Skin of body (tissue), 2 donors: ENCODE measurements around the gene CD300A. TPM values are rescaled to one million over a fixed set of nuclear protein-coding genes. Genes with fewer than 3 reads are reported as not detected.
"Not testable (repeated sequence)": the region's sequence is repeated elsewhere in the genome, so short reads cannot be mapped to it uniquely, and the experiment has no call there.

Source experiments
- DNase-seq: peaks from one replicate; lab custom pipeline; 2025; lab: John Stamatoyannopoulos, UW
- total RNA-seq: library from RNA; depleted of rRNA; stranded (reverse); fragments of >200 nt; gene quantifications from one replicate; pipeline ENCODE4 v1.2.3, GENCODE V29; 2014

CD300A gene
- total RNA-seq, 1 donor from 2014 or later: 6.0 TPM

DNA sequence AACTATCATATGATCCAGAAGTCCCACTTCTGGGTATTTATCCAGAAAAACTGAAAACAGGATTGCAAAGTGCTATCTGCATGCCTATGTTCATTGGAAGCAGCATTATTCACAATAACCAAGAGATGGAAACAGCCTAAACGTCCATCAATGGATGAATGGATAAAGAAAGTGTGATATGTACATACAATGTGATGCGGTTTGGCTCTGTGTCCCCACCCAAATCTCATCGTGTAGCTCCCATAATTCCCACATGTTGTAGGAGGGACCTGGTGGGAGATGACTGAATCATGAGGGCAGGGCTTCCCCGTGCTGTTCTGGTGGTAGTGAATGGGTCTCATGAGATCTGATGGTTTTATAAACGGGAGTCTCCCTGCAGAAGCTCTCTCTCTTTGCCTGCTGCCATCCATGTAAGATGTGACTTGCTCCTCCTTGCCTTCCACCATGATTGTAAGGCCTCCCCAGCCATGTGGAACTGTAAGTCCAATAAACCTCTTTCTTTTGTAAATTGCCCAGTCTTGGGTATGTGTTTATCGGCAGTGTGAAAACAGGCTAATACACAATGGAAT lies 52.1 kb downstream of the CD300A start:
- DNase-seq: not testable (repeated sequence)

DNA sequence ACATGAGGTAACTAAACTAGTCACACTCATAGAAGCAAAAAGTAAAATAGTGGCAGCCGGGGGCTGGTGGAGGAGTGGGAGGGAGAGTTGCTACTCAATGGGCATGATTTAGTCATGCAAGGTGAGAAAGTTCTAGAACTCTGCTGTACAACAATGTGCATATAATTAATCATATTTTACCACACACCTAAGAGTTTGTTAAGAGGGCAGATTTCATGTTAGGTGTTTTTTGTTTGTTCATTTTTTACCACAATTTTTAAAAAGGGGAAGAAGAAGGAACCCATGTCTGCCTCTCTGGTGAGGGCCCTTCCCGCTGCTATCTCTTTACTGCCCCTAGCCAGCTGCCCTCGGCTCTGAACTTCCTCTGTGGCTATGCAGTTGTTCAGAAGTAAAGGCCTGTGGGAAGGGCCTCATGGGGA lies 53.6 kb downstream of the CD300A start:
- no peak for DNase-seq

DNA sequence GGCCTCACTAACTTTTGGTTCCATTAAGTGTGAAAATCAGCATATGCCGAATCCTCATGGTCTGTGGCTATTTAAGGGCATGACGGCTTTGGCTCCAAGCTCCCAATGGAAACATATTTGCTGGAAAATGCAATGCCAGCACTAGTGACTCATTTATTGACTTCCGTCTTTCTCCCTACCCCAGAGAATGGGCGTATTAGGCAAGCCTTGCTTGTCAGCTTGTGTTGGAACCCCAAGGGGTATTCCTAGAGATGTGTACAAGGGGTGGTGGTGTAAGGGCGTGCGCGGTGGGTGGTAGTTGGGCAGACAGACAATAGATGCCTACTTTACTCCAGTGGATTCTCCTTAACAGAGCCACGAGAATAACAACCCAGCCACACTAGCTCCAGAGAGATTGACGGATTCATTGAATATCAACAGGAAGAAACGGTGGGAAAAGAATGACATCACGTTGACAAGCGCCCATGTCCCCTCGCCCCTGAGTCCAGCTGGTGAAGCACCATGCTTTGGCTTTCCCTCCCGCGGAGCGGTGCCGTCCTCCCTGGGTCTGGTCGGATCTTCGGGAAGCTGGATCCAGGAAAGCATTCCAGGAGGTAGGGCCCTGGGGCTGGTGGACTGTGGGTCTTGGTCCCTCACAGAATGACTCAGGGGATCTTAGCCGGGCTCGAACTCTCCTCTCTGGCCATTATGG lies 54.5 kb downstream of the CD300A start:
- no peak for DNase-seq

DNA sequence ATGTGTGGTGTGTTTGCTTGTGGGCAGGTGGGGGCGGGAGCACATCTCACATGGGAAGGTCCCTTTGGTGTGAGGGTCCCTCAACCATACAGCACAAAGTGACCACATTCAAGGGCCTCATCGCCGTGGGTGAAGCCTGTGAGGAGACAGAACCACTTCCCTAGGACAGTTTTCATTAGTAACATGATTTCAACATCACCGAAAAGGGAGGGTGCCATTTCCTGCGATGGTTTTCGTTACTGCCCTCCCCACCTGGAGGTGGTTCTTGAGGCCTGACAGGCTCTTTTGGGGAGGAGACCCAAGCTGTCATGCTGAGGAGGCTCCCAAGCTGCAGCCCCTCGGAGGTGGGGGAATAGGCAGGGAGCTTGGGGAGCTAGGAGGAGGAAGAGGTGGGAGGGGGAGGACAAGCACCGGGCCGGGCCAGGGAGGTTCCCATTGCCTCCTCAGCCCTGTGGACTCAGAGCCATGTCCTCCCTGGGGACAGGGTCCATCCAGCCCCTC lies 55.3 kb downstream of the CD300A start:
- DNase-seq: no peak

DNA sequence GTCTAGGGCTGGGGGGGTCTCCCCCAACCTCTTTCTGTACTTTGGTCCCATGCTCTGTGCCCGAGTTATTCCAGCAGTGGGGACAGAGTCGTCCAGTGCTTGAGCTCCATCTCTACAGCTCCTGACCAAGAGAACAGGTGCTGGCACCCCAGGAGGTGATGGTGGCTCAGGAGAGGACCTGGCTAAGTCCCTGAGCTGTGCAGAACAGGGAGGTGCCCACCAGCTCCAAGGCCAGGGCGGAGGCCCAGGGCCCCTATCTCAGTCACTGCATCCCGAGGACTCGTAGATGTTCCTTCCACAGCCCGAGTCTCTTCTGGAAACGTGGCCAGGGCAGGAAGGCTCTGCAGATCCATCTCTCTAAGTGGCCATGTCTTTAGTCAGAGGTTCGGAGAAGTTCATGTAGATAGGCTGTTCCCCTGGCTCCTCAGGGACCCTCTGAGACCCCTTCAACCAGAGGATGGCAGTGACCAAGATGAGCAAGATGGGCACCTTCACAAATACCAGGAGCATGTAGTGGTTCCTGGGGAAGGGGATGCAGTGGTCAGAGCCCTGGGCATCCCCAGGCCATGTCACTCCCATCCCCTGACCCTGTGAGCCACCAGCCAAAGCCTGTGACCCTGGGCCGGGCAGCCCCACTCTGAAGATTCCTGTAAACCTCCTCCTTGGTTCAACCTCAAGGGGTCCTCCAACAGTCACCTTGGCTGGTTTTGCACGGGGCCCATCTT lies 56.1 kb downstream of the CD300A start:
- DNase-seq: no peak

DNA sequence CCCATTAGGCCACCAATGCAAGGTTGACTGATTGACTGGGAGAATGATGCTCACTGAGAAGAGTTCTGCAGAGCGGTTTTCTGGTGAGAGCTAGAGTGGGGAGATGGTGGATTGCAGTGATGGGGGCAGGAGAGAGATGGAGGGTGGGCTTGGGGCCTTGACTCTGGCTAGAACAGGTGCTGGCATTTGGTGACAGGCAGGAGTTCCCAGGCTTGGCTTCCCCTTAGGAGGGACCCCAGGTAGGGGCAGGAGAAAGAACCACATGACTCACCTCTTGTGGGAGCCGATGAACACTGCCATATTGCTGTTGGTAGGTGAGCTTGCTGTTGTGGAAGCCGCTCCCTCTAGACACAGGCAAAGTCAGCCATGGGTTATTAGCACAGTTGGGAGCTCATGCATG lies 56.9 kb downstream of the CD300A start:
- DNase-seq: no peak

DNA sequence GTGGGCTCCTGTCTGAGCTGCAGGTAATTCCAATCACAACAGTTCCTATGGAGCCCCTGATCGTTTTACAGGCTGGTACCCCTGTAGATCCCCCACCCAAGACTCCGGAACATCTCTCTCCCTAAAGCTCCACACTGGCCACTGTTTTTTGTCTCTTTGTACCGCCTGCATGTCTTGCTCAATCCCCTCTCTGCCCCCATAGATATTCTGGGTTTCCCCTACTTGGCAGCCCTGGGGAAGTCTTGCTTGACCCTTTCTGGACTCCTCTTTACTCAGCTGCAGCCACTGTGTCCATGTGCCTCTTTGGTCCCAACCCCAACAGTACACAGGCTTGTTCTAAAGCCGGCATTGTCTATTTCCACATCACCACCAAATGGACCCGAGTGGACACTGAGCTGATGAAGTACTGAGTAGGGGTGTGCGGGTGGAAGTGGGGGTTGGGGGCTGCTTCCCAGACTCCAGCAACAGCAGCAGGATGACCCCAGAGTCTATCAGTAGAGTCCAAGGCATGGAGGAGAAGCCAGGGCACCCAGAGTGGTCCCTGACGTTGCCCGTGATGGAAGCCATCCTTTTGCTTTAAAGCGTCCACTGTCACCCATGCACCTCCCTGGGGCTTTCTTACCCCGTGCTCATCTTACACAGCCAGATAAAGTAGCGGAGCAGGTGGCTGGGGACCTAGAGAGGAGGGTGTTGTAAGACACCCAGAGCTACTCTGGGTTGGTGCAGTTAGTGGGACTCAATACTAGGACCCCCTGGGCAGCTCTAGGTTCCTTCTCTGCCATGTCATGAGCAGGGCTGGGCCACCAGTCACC lies 58.4 kb downstream of the CD300A start:
- no peak for DNase-seq

DNA sequence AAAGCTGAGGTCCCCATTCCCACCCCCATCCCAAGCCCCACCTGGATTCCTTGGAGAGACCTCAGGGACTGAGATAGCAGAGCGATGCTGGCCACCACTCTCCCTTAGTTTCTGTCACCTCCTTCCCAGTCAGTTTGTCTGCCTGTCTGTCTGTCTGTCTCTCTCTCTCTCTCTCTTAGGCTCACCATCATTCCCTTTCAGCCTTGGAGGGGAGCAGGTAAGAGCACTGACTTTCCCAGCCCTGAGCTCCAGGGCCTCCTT lies 59.0 kb downstream of the CD300A start:
- no peak for DNase-seq

DNA sequence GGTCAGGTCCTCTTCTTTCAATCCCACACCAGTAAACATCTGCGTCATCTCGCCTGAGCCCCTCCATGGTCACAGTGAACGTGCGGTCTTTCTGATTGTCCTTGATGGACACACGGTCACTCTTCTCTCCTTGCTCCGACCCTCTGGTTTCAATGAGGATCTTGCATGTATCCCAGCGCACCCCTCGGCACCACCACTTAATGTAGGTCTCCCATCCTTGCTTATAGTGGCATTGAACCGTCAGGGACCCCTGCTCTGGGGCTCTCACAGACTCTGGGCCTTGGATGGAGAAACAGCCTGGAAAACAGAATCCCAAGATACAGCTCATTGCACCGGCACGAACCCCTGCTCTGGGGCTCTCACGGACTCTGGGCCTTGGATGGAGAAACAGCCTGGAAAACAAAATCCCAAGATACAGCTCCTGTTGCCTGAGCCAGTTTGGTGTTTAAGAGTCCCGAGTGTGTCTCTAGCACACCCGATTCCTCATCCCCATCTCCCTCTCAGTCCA lies 59.4 kb downstream of the CD300A start:
- no peak for DNase-seq

DNA sequence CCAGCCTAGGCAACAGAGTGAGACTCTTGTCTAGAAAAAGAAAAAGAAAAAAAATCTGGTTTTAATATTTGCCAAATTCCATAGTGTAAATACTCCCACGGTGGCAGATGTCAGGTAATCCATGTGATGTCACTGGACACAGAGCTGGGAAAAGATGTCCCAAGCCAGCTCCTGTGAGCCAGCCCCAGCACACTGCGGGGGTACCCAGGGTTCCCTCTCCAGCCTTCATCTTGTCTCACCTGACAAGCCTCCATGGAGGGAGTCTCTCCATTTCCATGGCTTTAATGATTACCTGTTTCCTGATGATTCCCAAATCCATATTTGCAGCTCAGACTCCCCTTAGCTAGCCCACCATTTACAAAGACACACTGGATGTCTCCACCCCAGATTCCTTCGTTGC lies 60.2 kb downstream of the CD300A start:
- DNase-seq: no peak

DNA sequence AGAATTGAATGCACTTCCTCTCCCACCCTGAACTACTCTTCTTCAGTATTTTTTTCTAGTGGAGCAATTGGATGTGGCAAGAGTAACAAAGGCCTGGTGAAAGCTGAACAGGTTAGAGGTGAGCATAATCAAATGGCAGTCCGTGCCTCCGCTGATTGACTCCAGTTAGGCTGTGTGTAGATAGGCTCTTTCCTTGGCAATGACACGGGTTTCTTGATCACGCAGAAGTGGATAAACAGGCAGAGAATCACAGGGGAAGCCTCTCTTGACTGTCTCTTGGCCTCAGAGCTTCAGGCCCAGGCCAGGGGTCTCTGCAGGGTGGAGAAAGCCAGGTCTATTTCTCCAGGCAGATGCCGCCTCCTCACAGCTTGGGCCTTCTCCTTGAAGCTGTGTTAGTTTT lies 60.6 kb downstream of the CD300A start:
- no peak for DNase-seq

DNA sequence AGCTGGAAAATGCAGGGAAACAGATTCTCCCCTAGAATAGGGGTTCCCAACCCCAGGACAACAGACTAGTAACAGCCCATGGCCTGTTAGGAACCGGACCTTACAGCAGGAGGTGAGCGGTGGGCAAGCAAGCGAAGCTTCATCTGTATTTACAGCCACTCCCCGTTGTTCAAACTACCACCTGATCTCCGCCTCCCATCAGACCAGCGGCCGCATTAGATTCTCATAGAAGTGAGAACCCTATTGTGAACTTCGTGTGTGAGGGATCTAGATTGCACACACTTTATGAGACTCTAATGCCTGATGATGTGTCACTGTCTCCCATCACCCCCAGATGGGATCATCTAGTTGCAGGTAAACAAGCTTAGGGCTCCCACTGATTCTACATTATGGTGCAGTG lies 61.3 kb downstream of the CD300A start:
- no peak for DNase-seq

DNA sequence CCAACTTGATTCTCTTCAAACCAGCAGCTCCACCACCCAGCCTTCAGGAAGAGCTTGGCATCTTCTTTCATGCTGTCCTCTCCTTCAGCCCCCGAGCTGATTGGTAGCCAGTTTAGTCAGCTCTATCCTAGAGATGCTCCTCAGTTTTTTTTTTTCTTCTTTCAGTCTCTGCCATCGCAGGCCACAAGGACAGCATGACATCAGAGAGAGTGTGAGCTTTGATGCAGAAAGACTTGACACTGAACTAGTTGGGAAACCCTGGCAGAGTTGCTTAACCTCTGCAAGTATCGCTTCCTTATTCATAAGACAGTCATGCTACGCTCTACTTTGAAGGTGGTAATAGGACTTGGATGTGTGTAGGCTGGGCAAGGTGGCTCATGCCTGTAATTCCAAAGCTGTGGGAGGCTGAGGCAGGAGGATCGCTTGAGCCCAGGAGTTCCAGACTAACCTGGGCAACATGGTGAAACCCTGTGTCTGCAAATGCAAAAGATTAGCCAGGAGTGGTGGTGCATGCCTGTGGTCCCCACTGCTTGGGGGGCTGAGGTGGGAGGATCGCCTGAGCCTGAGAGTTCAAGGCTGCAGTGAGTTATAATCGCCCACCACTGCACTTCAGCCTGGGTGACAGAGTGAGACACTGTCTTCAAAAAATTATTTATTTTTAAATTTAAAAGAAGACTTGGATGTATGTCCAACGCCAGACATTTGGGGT lies 62.2 kb downstream of the CD300A start:
- DNase-seq: no peak

DNA sequence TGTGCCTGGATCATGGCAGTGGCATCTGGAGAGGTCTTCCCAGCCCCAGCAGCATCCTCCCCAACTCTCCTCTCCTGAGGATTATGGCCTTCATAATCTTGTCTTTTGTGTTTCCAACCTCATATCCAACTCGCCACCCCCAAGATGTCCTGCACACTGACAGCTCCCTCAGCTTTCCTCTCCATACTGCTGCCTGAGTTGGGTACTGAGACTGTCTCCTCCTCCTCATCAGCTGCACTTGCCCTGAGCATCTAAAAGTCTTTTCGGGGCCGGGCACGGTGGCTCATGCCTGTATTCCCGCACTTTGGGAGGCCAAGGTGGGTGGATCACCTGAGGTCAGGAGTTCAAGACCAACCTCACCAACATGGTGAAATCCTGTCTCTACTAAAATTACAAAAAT lies 62.8 kb downstream of the CD300A start:
- DNase-seq: no peak

DNA sequence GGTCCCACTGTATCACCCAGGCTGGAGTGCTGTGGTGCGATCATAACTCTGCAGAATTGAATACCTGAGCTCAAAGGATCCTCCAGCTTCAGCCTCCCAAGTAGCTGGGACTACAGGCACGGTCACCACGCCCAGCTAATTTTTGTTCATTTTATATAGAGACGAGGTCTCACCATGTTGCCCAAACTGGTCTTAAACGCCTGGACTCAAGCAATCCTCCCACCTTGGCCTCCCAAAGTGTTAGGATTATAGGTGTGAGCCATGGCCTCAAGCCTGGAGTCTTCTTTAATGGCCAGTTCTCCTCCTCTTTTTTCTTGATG lies 64.4 kb downstream of the CD300A start:
- DNase-seq: no peak

DNA sequence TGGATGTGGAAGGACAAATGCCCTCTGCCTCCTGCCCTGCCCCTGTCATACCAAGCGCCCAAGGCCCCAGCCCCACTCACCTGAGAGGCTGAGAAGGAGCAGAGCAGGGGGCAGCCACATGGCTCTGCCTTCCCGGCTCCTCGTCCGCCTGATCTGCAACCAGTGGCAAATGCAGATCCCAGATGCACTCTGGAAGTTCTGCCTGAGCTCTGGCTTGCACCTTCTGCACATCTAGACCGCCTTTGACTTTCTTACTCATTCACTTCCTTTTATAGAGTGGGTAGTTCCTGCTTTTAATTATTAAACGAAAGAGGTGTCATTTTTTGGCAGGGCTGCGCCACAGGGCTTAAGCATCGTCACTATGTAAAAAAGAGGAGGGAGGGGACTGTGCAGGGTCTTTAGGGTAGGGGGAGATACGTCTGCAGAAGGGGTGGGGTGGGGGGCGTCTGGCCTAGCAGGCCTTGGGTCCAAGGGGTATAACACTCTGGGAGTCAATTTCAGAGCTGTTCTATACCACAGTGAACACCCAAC lies 64.9 kb downstream of the CD300A start, which contains the start of gene CD300LB:
Gene CD300LB, minus strand, starts transcription at position 245 of the 531 bp plus-strand sequence. Its CDS starts 125 bp downstream, at position 120.
- no peak for DNase-seq

DNA sequence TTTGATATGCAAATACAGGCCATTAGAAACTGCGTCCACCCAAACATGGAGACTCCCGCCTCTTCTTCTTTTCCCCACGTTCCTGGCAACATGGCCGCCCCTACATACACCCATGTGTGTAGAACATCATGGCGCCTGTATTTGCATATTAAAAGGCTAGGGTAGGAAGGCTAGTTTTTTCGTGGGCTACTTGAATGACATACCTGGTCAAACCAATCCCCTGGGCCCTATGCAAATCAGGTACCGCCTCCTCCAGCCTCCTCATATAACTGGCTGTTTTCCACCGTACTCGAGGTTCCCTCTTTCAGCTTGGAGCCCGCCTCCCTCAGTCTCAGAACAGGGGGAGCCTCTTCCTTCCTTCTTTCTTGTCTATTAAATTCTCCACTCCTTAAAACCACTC lies 65.7 kb downstream of the CD300A start:
- no peak for DNase-seq
